Hepatocyte (in vitro differentiated cells): ENCODE measurements around the gene GPR180.
"Not testable (repeated sequence)": the region's sequence is repeated elsewhere in the genome, so short reads cannot be mapped to it uniquely, and the experiment has no call there.

Experiments used
- EZH2 ChIP-seq: fragments of 200-600 bp; sonication (generic); IDR thresholded peaks from 2 replicates; pipeline ENCODE4 v1.6.1; 2016; ENCODE audit warnings: antibody characterized with exemption, mild to moderate bottlenecking, borderline replicate concordance
- TF ChIP-seq, protein P1 (sequence below): fragments of 200-600 bp; sonication (generic); IDR thresholded peaks from 2 replicates; pipeline ENCODE4 v1.5.1; 2016; ENCODE audit warnings: antibody characterized with exemption, mild to moderate bottlenecking; ENCODE audit not compliant: poor library complexity

DNA sequence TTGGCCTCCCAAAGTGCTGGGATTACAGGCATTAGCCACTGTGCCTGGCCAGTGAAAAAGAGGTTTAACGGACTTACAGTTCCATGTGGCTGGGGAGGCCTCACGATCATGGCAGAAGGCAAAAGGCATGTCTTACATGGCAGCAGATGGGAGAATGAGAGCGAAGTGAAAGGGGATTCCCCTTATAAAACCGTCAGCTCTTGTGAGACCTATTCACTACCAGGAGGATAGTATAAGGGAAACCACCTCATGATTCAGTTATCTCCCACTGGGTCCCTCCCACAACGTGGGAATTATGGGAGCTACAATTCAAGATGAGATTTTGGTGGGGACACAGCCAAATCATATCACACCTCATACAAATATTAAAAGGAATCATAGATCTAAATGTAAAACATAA is 34.4 kb downstream of the GPR180 start:
- TF ChIP-seq, protein P1, sequence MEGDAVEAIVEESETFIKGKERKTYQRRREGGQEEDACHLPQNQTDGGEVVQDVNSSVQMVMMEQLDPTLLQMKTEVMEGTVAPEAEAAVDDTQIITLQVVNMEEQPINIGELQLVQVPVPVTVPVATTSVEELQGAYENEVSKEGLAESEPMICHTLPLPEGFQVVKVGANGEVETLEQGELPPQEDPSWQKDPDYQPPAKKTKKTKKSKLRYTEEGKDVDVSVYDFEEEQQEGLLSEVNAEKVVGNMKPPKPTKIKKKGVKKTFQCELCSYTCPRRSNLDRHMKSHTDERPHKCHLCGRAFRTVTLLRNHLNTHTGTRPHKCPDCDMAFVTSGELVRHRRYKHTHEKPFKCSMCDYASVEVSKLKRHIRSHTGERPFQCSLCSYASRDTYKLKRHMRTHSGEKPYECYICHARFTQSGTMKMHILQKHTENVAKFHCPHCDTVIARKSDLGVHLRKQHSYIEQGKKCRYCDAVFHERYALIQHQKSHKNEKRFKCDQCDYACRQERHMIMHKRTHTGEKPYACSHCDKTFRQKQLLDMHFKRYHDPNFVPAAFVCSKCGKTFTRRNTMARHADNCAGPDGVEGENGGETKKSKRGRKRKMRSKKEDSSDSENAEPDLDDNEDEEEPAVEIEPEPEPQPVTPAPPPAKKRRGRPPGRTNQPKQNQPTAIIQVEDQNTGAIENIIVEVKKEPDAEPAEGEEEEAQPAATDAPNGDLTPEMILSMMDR: not testable (repeated sequence)
- TF ChIP-seq EZH2: not testable (repeated sequence)
